H9 (cell line): ENCODE measurements around the gene SLC38A1. TPM values are rescaled to one million over a fixed set of nuclear protein-coding genes. Genes with fewer than 3 reads are reported as not detected.

ENCODE experiments used
- DNase-seq: peaks from one replicate; pipeline ENCODE4 v3.0.0-alpha.2; 2017
- H2AFZ ChIP-seq: one replicate; pipeline ENCODE4 v1.6.1; 2013; ENCODE audit warnings: mild to moderate bottlenecking, low read length, control low read depth, moderate library complexity
- H2AK5ac ChIP-seq: 2 replicates; pipeline ENCODE4 v1.6.1; 2013; ENCODE audit warnings: low read length, control low read depth, mixed read lengths; ENCODE audit not compliant: insufficient read length
- H2BK120ac ChIP-seq: one replicate; pipeline ENCODE4 v1.6.1; 2013; ENCODE audit warnings: low read depth, mild to moderate bottlenecking, low read length, control low read depth, inconsistent platforms; ENCODE audit not compliant: poor library complexity, severe bottlenecking
- H2BK12ac ChIP-seq: 2 replicates; pipeline ENCODE4 v1.6.1; 2013; ENCODE audit warnings: low read length, control low read depth, mixed read lengths, low read depth; ENCODE audit not compliant: insufficient read length
- H2BK15ac ChIP-seq: 2 replicates; pipeline ENCODE4 v1.6.1; 2013; ENCODE audit warnings: low read depth, low read length, control low read depth
- H2BK20ac ChIP-seq: one replicate; pipeline ENCODE4 v1.6.1; 2013; ENCODE audit warnings: low read depth, mild to moderate bottlenecking, low read length, control low read depth, inconsistent platforms; ENCODE audit not compliant: poor library complexity, severe bottlenecking
- H2BK5ac ChIP-seq: 2 replicates; pipeline ENCODE4 v1.6.1; 2013; ENCODE audit warnings: low read length, control low read depth, mixed read lengths; ENCODE audit not compliant: insufficient read length
- H3K14ac ChIP-seq: 2 replicates; pipeline ENCODE4 v1.6.1; 2013; ENCODE audit warnings: low read length, control low read depth; ENCODE audit not compliant: insufficient read depth
- H3K18ac ChIP-seq: 2 replicates; pipeline ENCODE4 v1.6.1; 2013; ENCODE audit warnings: low read depth, mild to moderate bottlenecking, mixed read lengths, low read length, control low read depth; ENCODE audit not compliant: insufficient read length
- H3K23ac ChIP-seq: 2 replicates; pipeline ENCODE4 v1.6.1; 2013; ENCODE audit warnings: low read length, control low read depth, mixed read lengths, low read depth; ENCODE audit not compliant: insufficient read length
- H3K23me2 ChIP-seq: 2 replicates; pipeline ENCODE4 v1.6.1; 2013; ENCODE audit warnings: low read depth, mild to moderate bottlenecking, mixed read lengths, low read length, control low read depth; ENCODE audit not compliant: insufficient read length, poor library complexity, severe bottlenecking
- H3K27ac ChIP-seq: 2 replicates; pipeline ENCODE4 v1.5.1; 2013; ENCODE audit warnings: low read length, control low read depth, mixed read lengths, low read depth; ENCODE audit not compliant: insufficient read length
- H3K27me3 ChIP-seq: 2 replicates; pipeline ENCODE4 v1.6.1; 2013; ENCODE audit warnings: low read length, control low read depth, inconsistent platforms; ENCODE audit not compliant: insufficient read depth
- H3K4ac ChIP-seq: 2 replicates; pipeline ENCODE4 v1.6.1; 2013; ENCODE audit warnings: low read depth, mild to moderate bottlenecking, control low read depth, inconsistent platforms, low read length, moderate library complexity
- H3K4me1 ChIP-seq: 2 replicates; pipeline ENCODE4 v1.6.1; 2013; ENCODE audit warnings: low read length, control low read depth, inconsistent platforms; ENCODE audit not compliant: insufficient read depth
- H3K4me2 ChIP-seq: 2 replicates; pipeline ENCODE4 v1.6.1; 2013; ENCODE audit warnings: low read length, control low read depth, mixed read lengths; ENCODE audit not compliant: insufficient read length, insufficient read depth
- H3K56ac ChIP-seq: 2 replicates; pipeline ENCODE4 v1.6.1; 2013; ENCODE audit warnings: low read depth, mild to moderate bottlenecking, mixed read lengths, low read length, control low read depth; ENCODE audit not compliant: insufficient read length
- H3K79me1 ChIP-seq: 2 replicates; pipeline ENCODE4 v1.6.1; 2013; ENCODE audit warnings: low read depth, mild to moderate bottlenecking, moderate library complexity, low read length, control low read depth, inconsistent platforms; ENCODE audit not compliant: insufficient read depth, poor library complexity, severe bottlenecking
- H3K79me2 ChIP-seq: 2 replicates; pipeline ENCODE4 v1.6.1; 2013; ENCODE audit warnings: low read length, control low read depth, inconsistent platforms; ENCODE audit not compliant: insufficient read depth
- H3K9ac ChIP-seq: 2 replicates; pipeline ENCODE4 v1.6.1; 2013; ENCODE audit warnings: low read length, control low read depth, mixed read lengths; ENCODE audit not compliant: insufficient read length; ENCODE audit errors: extremely low read depth
- H3K9me3 ChIP-seq: one replicate; pipeline ENCODE4 v1.6.1; 2013; ENCODE audit warnings: low read depth, low read length, inconsistent platforms; ENCODE audit not compliant: control insufficient read depth
- H3T11ph ChIP-seq: one replicate; pipeline ENCODE4 v1.6.1; 2013; ENCODE audit warnings: mild to moderate bottlenecking, low read length, control low read depth, inconsistent platforms
- H4K20me1 ChIP-seq: one replicate; pipeline ENCODE4 v1.6.1; 2013; ENCODE audit not compliant: control insufficient read depth, insufficient read length, insufficient read depth
- H4K5ac ChIP-seq: 2 replicates; pipeline ENCODE4 v1.6.1; 2013; ENCODE audit warnings: low read depth, mild to moderate bottlenecking, mixed read lengths, low read length, control low read depth; ENCODE audit not compliant: insufficient read length
- H4K8ac ChIP-seq: replicated peaks from 2 replicates; pipeline ENCODE4 v1.6.1; 2013; ENCODE audit warnings: low read length, control low read depth, mixed read lengths, low read depth; ENCODE audit not compliant: insufficient read length
- H4K91ac ChIP-seq: 2 replicates; pipeline ENCODE4 v1.6.1; 2013; ENCODE audit warnings: low read depth, mild to moderate bottlenecking, moderate library complexity, mixed read lengths, low read length, control low read depth; ENCODE audit not compliant: insufficient read length
- H3K27ac Mint-ChIP-seq, 3 experiments: 2 replicates in 2 of 3; 3 replicates in 1 of 3; pipeline ENCODE4 v1.8.0; 2020 to 2021; ENCODE audit warnings: mixed read lengths in 3 of 3, mild to moderate bottlenecking in 1 of 3, moderate library complexity in 1 of 3
- H3K27me3 Mint-ChIP-seq: 2 replicates; pipeline ENCODE4 v1.8.0; 2021; ENCODE audit warnings: low read depth, mild to moderate bottlenecking, moderate library complexity, mixed read lengths
- H3K36me3 Mint-ChIP-seq, 3 experiments: 2 replicates in 2 of 3; 3 replicates in 1 of 3; pipeline ENCODE4 v1.8.0; 2020 to 2021; ENCODE audit warnings: low read depth in 3 of 3, mixed read lengths in 3 of 3; ENCODE audit not compliant: insufficient read depth in 1 of 3
- H3K4me1 Mint-ChIP-seq, 2 experiments: 2 replicates each; pipeline ENCODE4 v1.8.0; 2020; ENCODE audit warnings: mixed read lengths in 2 of 2
- H3K4me3 Mint-ChIP-seq, 2 experiments: 2 replicates in 1 of 2; 3 replicates in 1 of 2; pipeline ENCODE4 v1.8.0; 2020 to 2021; ENCODE audit warnings: mild to moderate bottlenecking in 2 of 2, mixed read lengths in 2 of 2, moderate library complexity in 1 of 2
- H3K9me3 Mint-ChIP-seq, 2 experiments: 2 replicates in 1 of 2; 3 replicates in 1 of 2; pipeline ENCODE4 v1.8.0; 2020; ENCODE audit warnings: mild to moderate bottlenecking in 2 of 2, mixed read lengths in 2 of 2, moderate library complexity in 1 of 2
- CTCF ChIP-seq: fragments of 200-600 bp; sonication (generic); conservative IDR thresholded peaks from 3 replicates; pipeline ENCODE4 v1.8.0; 2021; ENCODE audit warnings: antibody characterized with exemption, mild to moderate bottlenecking
- WGBS: extraction: QIAGEN DNeasy Blood & Tissue Kit; methylation state at CpG from one replicate; pipeline ENCODE4 v1.1.7; 2013; ENCODE audit warnings: missing lambda C conversion rate, low lambda C conversion rate, mixed read lengths; ENCODE audit not compliant: insufficient read length; ENCODE audit errors: extremely low coverage; 5-methylcytosine and 5-hydroxymethylcytosine counted together
- total RNA-seq: library from RNA; stranded (reverse); gene quantifications from 2 replicates; pipeline ENCODE4 v1.2.1, GENCODE V29; 2021

The SLC38A1 gene
- total RNA-seq, 1 experiment from 2014 or later = 216 TPM

DNA sequence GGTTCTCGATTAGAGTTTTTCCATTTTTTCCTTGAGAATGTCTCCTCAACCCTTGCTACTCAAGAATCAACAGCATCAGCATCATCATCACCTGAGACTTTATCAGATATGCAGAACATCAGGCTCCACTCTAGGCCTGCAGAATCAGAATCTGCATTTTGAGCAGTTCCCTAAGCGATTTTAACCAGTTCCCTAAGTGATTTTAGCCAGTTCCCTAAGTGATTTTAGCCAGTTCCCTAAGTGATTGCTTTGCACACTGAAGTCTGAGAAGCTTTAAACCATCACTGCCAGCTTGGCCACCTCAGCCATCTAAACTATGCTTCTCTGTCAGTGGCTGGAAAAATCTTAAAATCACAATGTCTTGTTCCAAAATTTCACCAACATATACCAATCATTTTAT is 29.4 kb upstream of the SLC38A1 start:
- H3K4me3 Mint-ChIP-seq = no peak overlapping the region
- peaks cover 0 to 4% (median 4%) of the 10 kb centered on the region in 3 experiments; a peak in 3 of 7 replicates for H3K36me3 Mint-ChIP-seq
- no peak overlapping the region for H2AK5ac ChIP-seq
- no peaks in the 10 kb centered on the region for H3K79me1 ChIP-seq
- H3K4me2 ChIP-seq = no peak overlapping the region
- H3K9me3 ChIP-seq = no peaks in the 10 kb centered on the region
- H3K9me3 Mint-ChIP-seq = peaks cover 4 to 5% of the 10 kb centered on the region in 2 experiments; a peak in 4 of 5 replicates
- H3K23ac ChIP-seq = no peak overlapping the region
- no peak for TF ChIP-seq CTCF
- peaks cover 18 to 20% of the 10 kb centered on the region in 2 experiments for H3K4me1 Mint-ChIP-seq
- H3K4ac ChIP-seq = no peak overlapping the region
- H3K27me3 Mint-ChIP-seq = peaks cover 9% of the 10 kb centered on the region
- H2BK20ac ChIP-seq = no peak overlapping the region
- no peak overlapping the region for H3T11ph ChIP-seq
- no peaks in the 10 kb centered on the region for H3K27me3 ChIP-seq
- no peaks in the 10 kb centered on the region for H4K20me1 ChIP-seq
- no peak overlapping the region for H3K18ac ChIP-seq
- no peaks in the 10 kb centered on the region for H3K79me2 ChIP-seq
- no peak overlapping the region for H2BK5ac ChIP-seq
- no peaks in the 10 kb centered on the region for H3K23me2 ChIP-seq
- H3K27ac ChIP-seq = no peak overlapping the region
- peaks cover 5% of the 10 kb centered on the region; the same call in 1 of the 2 replicates for H3K4me1 ChIP-seq
- H2BK15ac ChIP-seq = no peak overlapping the region
- no CpG with 5 or more reads among the region's 2 CpGs for WGBS
- no peak overlapping the region for H3K9ac ChIP-seq
- H3K14ac ChIP-seq = no peak overlapping the region
- no peak overlapping the region for H3K27ac Mint-ChIP-seq
- no peak overlapping the region for H2BK12ac ChIP-seq
- no peak overlapping the region for H2AFZ ChIP-seq
- no peak overlapping the region for H4K5ac ChIP-seq
- H2BK120ac ChIP-seq = no peak overlapping the region
- H3K56ac ChIP-seq = no peak overlapping the region
- no peak overlapping the region for H4K91ac ChIP-seq
- no peak overlapping the region for H4K8ac ChIP-seq
- no peak for DNase-seq
